HG03159 (cell line): ENCODE data around the gene OR2T29.
A peak's percentile ranks its signal among the peaks of the same experiment; 100 is the strongest.
"Not testable (repeated sequence)": the region's sequence is repeated elsewhere in the genome, so short reads cannot be mapped to it uniquely, and the experiment has no call there.

ENCODE experiments used
- ATAC-seq: cut with Tn5 transposase; IDR thresholded peaks from one replicate; pipeline ENCODE4 v1.9.1; 2021; ENCODE audit warnings: mild to moderate bottlenecking, moderate library complexity; ENCODE audit not compliant: unreplicated experiment

OR2T29 gene

GRCh38 chr1:248562672-248563071 is at the start of gene OR2T29:
OR2T29 (minus strand) TSS chr1:248562772; CDS start chr1:248559491, 3,281 bp downstream.
- not testable (repeated sequence) for ATAC-seq

GRCh38 chr1:248611883-248612414 is 49.4 kb upstream of the OR2T29 start:
- no peak for ATAC-seq

- no peak for ATAC-seq
Measured at GRCh38 chr1:248610301-248610700, 47.7 kb upstream of the OR2T29 start.

- ATAC-seq, result no peak
Measured at GRCh38 chr1:248599396-248599795, 36.8 kb upstream of the OR2T29 start.

GRCh38 chr1:248597589-248597988 is 35.0 kb upstream of the OR2T29 start, which contains the start of gene OR2T10:
OR2T10 (minus strand) TSS chr1:248597700; CDS start chr1:248593768, 3,932 bp downstream.
- no peak for ATAC-seq

GRCh38 chr1:248596615-248597014 is 34.0 kb upstream of the OR2T29 start:
- ATAC-seq, result no peak

- ATAC-seq, result no peak
Measured at GRCh38 chr1:248593226-248593625, 30.7 kb upstream of the OR2T29 start.

GRCh38 chr1:248592655-248593054 is 30.1 kb upstream of the OR2T29 start:
- no peak for ATAC-seq

GRCh38 chr1:248590055-248590454 is 27.5 kb upstream of the OR2T29 start:
- no peak for ATAC-seq

- no peak for ATAC-seq
Measured at GRCh38 chr1:248589334-248589733, 26.8 kb upstream of the OR2T29 start.

- no peak for ATAC-seq
Measured at GRCh38 chr1:248585266-248585665, 22.7 kb upstream of the OR2T29 start.

- ATAC-seq, result no peak
Measured at GRCh38 chr1:248576260-248576980, 13.8 kb upstream of the OR2T29 start.

- not testable (repeated sequence) for ATAC-seq
Measured at GRCh38 chr1:248574657-248575056, 12.1 kb upstream of the OR2T29 start, which contains the start of gene OR2T34. OR2T34 (minus strand) TSS chr1:248574757; CDS start chr1:248574757, 0 bp downstream.

GRCh38 chr1:248573856-248574255 is 11.3 kb upstream of the OR2T29 start:
- ATAC-seq, result not testable (repeated sequence)

- ATAC-seq, result not testable (repeated sequence)
Measured at GRCh38 chr1:248572049-248572448, 9.5 kb upstream of the OR2T29 start.

GRCh38 chr1:248570811-248571210 is 8.2 kb upstream of the OR2T29 start:
- not testable (repeated sequence) for ATAC-seq

- not testable (repeated sequence) for ATAC-seq
Measured at GRCh38 chr1:248569049-248569448, 6.5 kb upstream of the OR2T29 start.

GRCh38 chr1:248565530-248566373 is 3.2 kb upstream of the OR2T29 start:
- ATAC-seq, result peak; percentile 59

- not testable (repeated sequence) for ATAC-seq
Measured at GRCh38 chr1:248551027-248551426, 11.5 kb downstream of the OR2T29 start.

GRCh38 chr1:248547383-248547782 is 15.2 kb downstream of the OR2T29 start:
- not testable (repeated sequence) for ATAC-seq

- not testable (repeated sequence) for ATAC-seq
Measured at GRCh38 chr1:248537449-248537848, 25.1 kb downstream of the OR2T29 start.
